HepG2 (cell line): ENCODE data around the gene NELFB. TPM values are rescaled to one million over a fixed set of nuclear protein-coding genes. Genes with fewer than 3 reads are reported as not detected.

ENCODE experiments used
- ARNT2 ChIP-seq: sonication (generic); formaldehyde crosslinking; IDR thresholded peaks from 2 replicates; pipeline ENCODE4 v1.8.0; 2022; ENCODE audit warnings: mild to moderate bottlenecking, low read depth, missing genetic modification reagents, moderate library complexity
- ATF1 ChIP-seq: IDR thresholded peaks from 2 replicates; pipeline ENCODE4 v1.6.1; 2016; ENCODE audit warnings: mild to moderate bottlenecking, control low read depth
- FOXP4 ChIP-seq: sonication (generic); formaldehyde crosslinking; IDR thresholded peaks from 2 replicates; pipeline ENCODE4 v1.4.0; 2020; ENCODE audit warnings: missing genetic modification reagents
- GATAD2A ChIP-seq: IDR thresholded peaks from 2 replicates; pipeline ENCODE4 v1.6.1; 2016
- KLF6 ChIP-seq: IDR thresholded peaks from 2 replicates; pipeline ENCODE4 v1.8.0; 2016; ENCODE audit warnings: missing biosample characterization, missing genetic modification reagents
- MATR3 ChIP-seq: sonication (generic); formaldehyde crosslinking; IDR thresholded peaks from 2 replicates; pipeline ENCODE4 v1.4.0; 2020; ENCODE audit warnings: missing genetic modification reagents
- MTA3 ChIP-seq: sonication (generic); formaldehyde crosslinking; IDR thresholded peaks from 2 replicates; pipeline ENCODE4 v1.4.0; 2020; ENCODE audit warnings: missing genetic modification reagents
- POLR2AphosphoS2 ChIP-seq: IDR thresholded peaks from 2 replicates; pipeline ENCODE4 v1.6.1; 2011; ENCODE audit warnings: low read depth, low read length, improper control_type of control experiment
- SIX1 ChIP-seq: sonication (generic); formaldehyde crosslinking; IDR thresholded peaks from 2 replicates; pipeline ENCODE4 v1.4.0; 2020; ENCODE audit warnings: missing genetic modification reagents, borderline replicate concordance
- SOX6 ChIP-seq, 2 experiments: fragments of 450-650 bp in 1 of 2; sonication (generic) in 1 of 2; formaldehyde crosslinking in 1 of 2; IDR thresholded peaks; 2 replicates each; pipeline versions ENCODE4 v1.4.0 to v1.6.1; 2017 to 2020; ENCODE audit warnings: antibody characterized with exemption in 1 of 2, mild to moderate bottlenecking in 1 of 2, missing genetic modification reagents in 1 of 2
- SP2 ChIP-seq: sonication (generic); formaldehyde crosslinking; IDR thresholded peaks from 2 replicates; pipeline ENCODE4 v1.5.1; 2020; ENCODE audit warnings: mild to moderate bottlenecking, missing genetic modification reagents
- ZBTB42 ChIP-seq: sonication (generic); formaldehyde crosslinking; IDR thresholded peaks from 2 replicates; pipeline ENCODE4 v1.5.0; 2020; ENCODE audit warnings: mild to moderate bottlenecking, missing genetic modification reagents
- ZBTB49 ChIP-seq: sonication (generic); formaldehyde crosslinking; IDR thresholded peaks from 2 replicates; pipeline ENCODE4 v1.4.0; 2020; ENCODE audit warnings: missing genetic modification reagents, borderline replicate concordance
- ZIK1 ChIP-seq: sonication (generic); formaldehyde crosslinking; IDR thresholded peaks from 2 replicates; pipeline ENCODE4 v1.5.0; 2020; ENCODE audit warnings: mild to moderate bottlenecking, low read depth, missing genetic modification reagents, borderline replicate concordance
- ZNF10 ChIP-seq: sonication (generic); formaldehyde crosslinking; IDR thresholded peaks from 2 replicates; pipeline ENCODE4 v1.4.0; 2020; ENCODE audit warnings: mild to moderate bottlenecking, low read depth, missing genetic modification reagents, borderline replicate concordance
- ZNF205 ChIP-seq: IDR thresholded peaks from 2 replicates; pipeline ENCODE4 v1.6.1; 2018; ENCODE audit warnings: missing biosample characterization, missing genetic modification reagents
- ZNF777 ChIP-seq: sonication (generic); formaldehyde crosslinking; IDR thresholded peaks from 2 replicates; pipeline ENCODE4 v1.4.0; 2020; ENCODE audit warnings: missing genetic modification reagents
- polyA plus RNA-seq, 8 experiments: library from polyadenylated mRNA; depleted of rRNA in 3 of 8; stranded (reverse) in 7 of 8; unstranded in 1 of 8; fragments of >200 nt; fragmentation: Illumina TruSeq in 4 of 8; extraction: Trizol in 4 of 8; gene quantifications; 2 replicates each; pipeline versions ENCODE4 v1.2.1 to v1.2.3, GENCODE V29; 2011 to 2016; ENCODE audit warnings: low read depth in 4 of 8, missing spikeins in 1 of 8, mixed read lengths in 1 of 8; ENCODE audit not compliant: insufficient read depth in 1 of 8
- total RNA-seq, 5 experiments: library from RNA; depleted of rRNA; stranded (reverse); fragments of >200 nt; fragmentation: Illumina TruSeq; extraction: Trizol; gene quantifications; 2 replicates each; pipeline ENCODE4 v1.2.3, GENCODE V29; 2016; ENCODE audit warnings: low read depth in 1 of 5
- TF ChIP-seq, protein P1 (sequence below), 2 experiments: sonication (generic) in 1 of 2; formaldehyde crosslinking in 1 of 2; IDR thresholded peaks; 2 replicates each; pipeline versions ENCODE4 v1.4.0 to v1.6.1; 2016 to 2020; ENCODE audit warnings: borderline replicate concordance in 1 of 2, low read depth in 1 of 2, mild to moderate bottlenecking in 1 of 2, missing genetic modification reagents in 1 of 2
- TF ChIP-seq, protein P2 (sequence below): IDR thresholded peaks from 2 replicates; pipeline ENCODE4 v1.6.1; 2012; ENCODE audit warnings: low read depth, low read length, improper control_type of control experiment

The NELFB gene
- total and polyA plus RNA-seq, 2 of the 13 experiments (the other 11 are each of a cell fraction or from before 2014, with no cell fraction given), result 26.5 to 45.8 TPM

DNA sequence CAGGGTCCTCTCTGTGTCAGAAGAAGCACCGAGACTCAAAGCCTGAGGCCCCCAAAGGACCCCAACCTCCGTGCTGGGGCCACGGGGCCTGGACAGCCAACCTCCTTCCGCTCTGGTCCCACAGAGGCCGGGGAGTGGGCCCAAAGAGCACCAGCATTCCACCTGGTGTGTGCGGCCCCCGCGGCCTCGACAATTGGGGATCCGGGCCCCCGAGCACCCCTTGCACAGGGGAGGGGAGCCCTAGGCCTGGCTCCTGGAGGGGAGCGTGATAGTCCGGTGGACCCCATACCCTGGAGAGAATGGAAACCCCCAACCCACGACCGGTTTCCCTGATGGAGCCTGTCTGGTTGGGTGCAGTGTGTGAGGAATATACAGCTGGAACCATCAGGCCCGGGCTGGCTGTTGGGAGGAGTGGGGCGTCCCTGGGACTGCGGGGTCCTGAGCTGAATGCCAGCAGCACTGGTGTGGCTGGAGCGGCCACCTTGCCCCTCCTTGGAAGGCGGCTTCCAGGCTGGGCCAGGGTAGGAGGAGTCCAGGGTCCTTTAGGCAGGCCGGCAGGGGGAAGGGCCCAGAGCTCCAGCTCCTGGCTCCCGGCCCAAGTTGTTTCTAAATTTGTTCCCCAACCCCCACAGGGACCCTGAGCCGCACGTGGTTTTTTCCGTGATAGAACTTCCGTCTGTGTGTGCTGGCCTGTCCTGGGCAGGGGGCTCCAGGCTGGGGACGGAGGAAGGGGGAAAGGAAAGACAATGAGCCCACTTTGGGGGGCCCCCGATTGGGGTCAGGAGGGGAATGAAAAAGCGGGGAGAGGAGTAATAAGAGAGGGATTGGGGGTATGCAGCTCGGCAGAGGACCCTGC is 21.6 kb downstream of the NELFB start (continued):
- TF ChIP-seq ZBTB42 (no peak), ZNF777 (CRISPR knock-in tag) (no peak), POLR2AphosphoS2 (no peak), ATF1 (CRISPR knock-in tag) (no peak), ZNF10 (CRISPR knock-in tag) (no peak), MTA3 (no peak), FOXP4 (CRISPR knock-in tag) (no peak), ZIK1 (CRISPR knock-in tag) (no peak), SP2 (CRISPR knock-in tag) (no peak), KLF6 (CRISPR knock-in tag) (no peak), SIX1 (CRISPR knock-in tag) (no peak), ZBTB49 (CRISPR knock-in tag) (no peak), GATAD2A (no peak), ZNF205 (CRISPR knock-in tag) (no peak), ARNT2 (0 out of 2 replicates have a peak, but pooled peaks have one; percentile 29), MATR3 (no peak), SOX6 (IDR thresholded peaks at IDR 0.05) (no peak), SOX6 (CRISPR knock-in tag; IDR thresholded peaks at IDR 0.05) (no peak; the same call in 1 of the 2 replicates)
- TF ChIP-seq, protein P1, sequence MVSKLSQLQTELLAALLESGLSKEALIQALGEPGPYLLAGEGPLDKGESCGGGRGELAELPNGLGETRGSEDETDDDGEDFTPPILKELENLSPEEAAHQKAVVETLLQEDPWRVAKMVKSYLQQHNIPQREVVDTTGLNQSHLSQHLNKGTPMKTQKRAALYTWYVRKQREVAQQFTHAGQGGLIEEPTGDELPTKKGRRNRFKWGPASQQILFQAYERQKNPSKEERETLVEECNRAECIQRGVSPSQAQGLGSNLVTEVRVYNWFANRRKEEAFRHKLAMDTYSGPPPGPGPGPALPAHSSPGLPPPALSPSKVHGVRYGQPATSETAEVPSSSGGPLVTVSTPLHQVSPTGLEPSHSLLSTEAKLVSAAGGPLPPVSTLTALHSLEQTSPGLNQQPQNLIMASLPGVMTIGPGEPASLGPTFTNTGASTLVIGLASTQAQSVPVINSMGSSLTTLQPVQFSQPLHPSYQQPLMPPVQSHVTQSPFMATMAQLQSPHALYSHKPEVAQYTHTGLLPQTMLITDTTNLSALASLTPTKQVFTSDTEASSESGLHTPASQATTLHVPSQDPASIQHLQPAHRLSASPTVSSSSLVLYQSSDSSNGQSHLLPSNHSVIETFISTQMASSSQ (IDR thresholded peaks at IDR 0.05; ENCODE audit: low read depth), result no peak; the same call in 1 of the 2 replicates
- TF ChIP-seq, protein P1 (CRISPR knock-in tag; IDR thresholded peaks at IDR 0.05; ENCODE audit: borderline replicate concordance), result no peak
- TF ChIP-seq, protein P2, sequence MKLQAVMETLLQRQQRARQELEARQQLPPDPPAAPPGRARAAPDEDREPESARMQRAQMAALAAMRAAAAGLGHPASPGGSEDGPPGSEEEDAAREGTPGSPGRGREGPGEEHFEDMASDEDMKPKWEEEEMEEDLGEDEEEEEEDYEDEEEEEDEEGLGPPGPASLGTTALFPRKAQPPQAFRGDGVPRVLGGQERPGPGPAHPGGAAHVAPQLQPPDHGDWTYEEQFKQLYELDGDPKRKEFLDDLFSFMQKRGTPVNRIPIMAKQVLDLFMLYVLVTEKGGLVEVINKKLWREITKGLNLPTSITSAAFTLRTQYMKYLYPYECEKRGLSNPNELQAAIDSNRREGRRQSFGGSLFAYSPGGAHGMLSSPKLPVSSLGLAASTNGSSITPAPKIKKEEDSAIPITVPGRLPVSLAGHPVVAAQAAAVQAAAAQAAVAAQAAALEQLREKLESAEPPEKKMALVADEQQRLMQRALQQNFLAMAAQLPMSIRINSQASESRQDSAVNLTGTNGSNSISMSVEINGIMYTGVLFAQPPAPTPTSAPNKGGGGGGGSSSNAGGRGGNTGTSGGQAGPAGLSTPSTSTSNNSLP, result no peak
